ENCODE measurements around the gene CPE. TPM values are rescaled to one million over a fixed set of nuclear protein-coding genes. Genes with fewer than 3 reads are reported as not detected.

The CPE gene
- polyA plus RNA-seq, 1 of the 3 experiments (the other 2 are of a cell fraction): 18.2 TPM

GRCh38 chr4:165368567-165368966 is 10.2 kb upstream of the CPE start:
- Histone ChIP-seq H3K36me3 (replicated peaks in 1 of 2; ENCODE audit: control insufficient read depth in 1 of 2, insufficient read depth in 2 of 2, low read length in 1 of 2) (no peaks in the 10 kb centered on the region), H3K79me2 (ENCODE audit: insufficient read depth) (no peaks in the 10 kb centered on the region), H3K9me2 (no peaks in the 10 kb centered on the region), H3K4me2 (no peak overlapping the region), H3K9me3 (no peaks in the 10 kb centered on the region), H3F3A (replicated peaks; ENCODE audit: insufficient read depth) (no peaks in the 10 kb centered on the region), H3K27me3 (ENCODE audit: insufficient read depth) (no peaks in the 10 kb centered on the region), H4K20me1 (ENCODE audit: insufficient read depth) (no peaks in the 10 kb centered on the region), H3K27ac (ENCODE audit: low read depth in 2 of 2, low read length in 1 of 2) (no peak overlapping the region), H3K9ac (no peak overlapping the region), H3K4me3 (ENCODE audit: low read depth in 2 of 2, low read length in 1 of 2) (no peak overlapping the region), H3K4me1 (ENCODE audit: control insufficient read depth in 1 of 2, insufficient read depth in 2 of 2, low read depth in 1 of 2, low read length in 1 of 2) (no peaks in the 10 kb centered on the region), H2AFZ (ENCODE audit: low read depth) (no peak overlapping the region)
- no peak for DNase-seq
- WGBS (ENCODE audit: low lambda C conversion rate): 85% methylated on average over 1 of the region's 1 CpG
- POLR2A ChIA-PET: no interaction called here
- no peak for TF ChIP-seq MEF2A (IDR thresholded peaks at IDR 0.05; ENCODE audit: borderline replicate concordance, low read depth)
- CTCF ChIA-PET: interaction anchor here (1.4 kb wide), 1 partner anchor 13 kb away, joined by 3 read pairs; no protein-coding TSS in a partner anchor

- no peaks in the 10 kb centered on the region for H3K9me2 ChIP-seq
- TF ChIP-seq TAF1 (IDR thresholded peaks at IDR 0.05; ENCODE audit: borderline replicate concordance, low read depth, low read length) (no peak), SMC3 (IDR thresholded peaks at IDR 0.05; ENCODE audit: low read depth, low read length) (no peak), ZBTB33 (IDR thresholded peaks at IDR 0.05; ENCODE audit: borderline replicate concordance, low read depth) (no peak), SIN3A (IDR thresholded peaks at IDR 0.05; ENCODE audit: borderline replicate concordance, low read depth, low read length) (no peak), JUND (IDR thresholded peaks at IDR 0.05) (no peak), IRF3 (IDR thresholded peaks at IDR 0.05; ENCODE audit: low read depth, low read length) (no peak), ELF1 (IDR thresholded peaks at IDR 0.05) (no peak), NFIC (IDR thresholded peaks at IDR 0.05; ENCODE audit: borderline replicate concordance) (no peak)
- TF ChIP-seq, protein P1, sequence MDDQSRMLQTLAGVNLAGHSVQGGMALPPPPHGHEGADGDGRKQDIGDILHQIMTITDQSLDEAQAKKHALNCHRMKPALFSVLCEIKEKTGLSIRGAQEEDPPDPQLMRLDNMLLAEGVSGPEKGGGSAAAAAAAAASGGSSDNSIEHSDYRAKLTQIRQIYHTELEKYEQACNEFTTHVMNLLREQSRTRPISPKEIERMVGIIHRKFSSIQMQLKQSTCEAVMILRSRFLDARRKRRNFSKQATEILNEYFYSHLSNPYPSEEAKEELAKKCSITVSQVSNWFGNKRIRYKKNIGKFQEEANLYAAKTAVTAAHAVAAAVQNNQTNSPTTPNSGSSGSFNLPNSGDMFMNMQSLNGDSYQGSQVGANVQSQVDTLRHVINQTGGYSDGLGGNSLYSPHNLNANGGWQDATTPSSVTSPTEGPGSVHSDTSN (IDR thresholded peaks at IDR 0.05): no peak
- H3K36me3 ChIP-seq (replicated peaks in 1 of 2; ENCODE audit: control insufficient read depth in 1 of 2, insufficient read depth in 2 of 2, low read length in 1 of 2): no peaks in the 10 kb centered on the region
- no peak overlapping the region for H3K4me2 ChIP-seq
- H3K4me3 ChIP-seq (ENCODE audit: low read depth in 2 of 2, low read length in 1 of 2): no peak overlapping the region
- ChIA-PET POLR2A (no interaction called here), CTCF (no interaction called here)
- DNase-seq: no peak
- no peaks in the 10 kb centered on the region for H3K27me3 ChIP-seq (ENCODE audit: insufficient read depth)
- H3K4me1 ChIP-seq (ENCODE audit: control insufficient read depth in 1 of 2, insufficient read depth in 2 of 2, low read depth in 1 of 2, low read length in 1 of 2): no peaks in the 10 kb centered on the region
- 55% methylated on average over 5 of the region's 5 CpGs for WGBS (ENCODE audit: low lambda C conversion rate)
- H3F3A ChIP-seq (replicated peaks; ENCODE audit: insufficient read depth): no peaks in the 10 kb centered on the region
- H2AFZ ChIP-seq (ENCODE audit: low read depth): no peak overlapping the region
- no peaks in the 10 kb centered on the region for H4K20me1 ChIP-seq (ENCODE audit: insufficient read depth)
- H3K27ac ChIP-seq (ENCODE audit: low read depth in 2 of 2, low read length in 1 of 2): no peak overlapping the region
- no peaks in the 10 kb centered on the region for H3K9me3 ChIP-seq
- H3K79me2 ChIP-seq (ENCODE audit: insufficient read depth): no peaks in the 10 kb centered on the region
- no peak overlapping the region for H3K9ac ChIP-seq
Observed at GRCh38 chr4:165369522-165369921, 9.3 kb upstream of the CPE start.
